HCT116 (cell line): ENCODE measurements around the gene CRIP1. TPM values are rescaled to one million over a fixed set of nuclear protein-coding genes. Genes with fewer than 3 reads are reported as not detected.

ENCODE experiments used
- ATAC-seq: fragments of 200-7000 bp; cut with Tn5 transposase; 2 replicates; pipeline ENCODE4 v1.9.1; 2020; ENCODE audit warnings: mild to moderate bottlenecking, moderate library complexity
- BruUV-seq: library from RNA; stranded (reverse); fragments of 400-500 nt; replicated peaks from 2 replicates; lab custom pipeline; 2021; lab: Mats Ljungman, UMichigan
- CTCF ChIA-PET: fragments of 300-600 bp; sonication (Branson Sonifier 250); formaldehyde crosslinking; loops from one replicate; lab custom pipeline; 2021; ENCODE audit warnings: antibody characterized with exemption; lab: Charles Lee
- POLR2A ChIA-PET: fragments of 300-600, 350-600 bp; sonication (Branson Sonifier 250); formaldehyde crosslinking; loops from one replicate; lab custom pipeline; 2021; ENCODE audit warnings: antibody characterized with exemption; lab: Charles Lee
- RAD21 ChIA-PET, 2 experiments: fragments of 300-600 bp; sonication (Branson Sonifier 250); formaldehyde crosslinking; loops; one replicate each; lab custom pipeline; 2023; ENCODE audit warnings: low total read pairs in 2 of 2; ENCODE audit not compliant: uncharacterized antibody in 2 of 2, unreplicated experiment in 2 of 2, low non-redundant PET in 1 of 2; lab: Charles Lee
- DNase-seq: peaks from one replicate; pipeline ENCODE4 v3.0.0-alpha.2; 2010; ENCODE audit warnings: low read depth, low spot score
- H2AFZ ChIP-seq: fragments of 200-600 bp; shearing (Covaris generic), sonication (generic); 2 replicates; pipeline ENCODE4 v1.6.1; 2017; ENCODE audit warnings: low read depth, mixed run types, mixed read lengths, antibody characterized with exemption, low read length; ENCODE audit not compliant: poor library complexity, severe bottlenecking
- H3K27ac ChIP-seq: 2 replicates; pipeline ENCODE4 v1.5.1; 2012; ENCODE audit warnings: low read depth, low read length
- H3K27me3 ChIP-seq: fragments of 200-600 bp; sonication (generic); 2 replicates; pipeline ENCODE4 v1.6.1; 2016; ENCODE audit warnings: mixed run types, low read length, mixed read lengths; ENCODE audit not compliant: insufficient read depth
- H3K36me3 ChIP-seq, 2 experiments: fragments of 200-500 bp in 1 of 2; fragments of 200-600 bp in 1 of 2; sonication (Bioruptor generic) in 1 of 2; sonication (generic) in 1 of 2; 2 replicates each; pipeline versions ENCODE4 v1.5.1 to v1.6.1; 2014 to 2016; ENCODE audit warnings: low read length in 2 of 2, inconsistent platforms in 1 of 2, mixed read lengths in 1 of 2, mixed run types in 1 of 2; ENCODE audit not compliant: insufficient read depth in 2 of 2, control insufficient read depth in 1 of 2
- H3K4me1 ChIP-seq, 2 experiments: fragments of 200-600 bp in 1 of 2; sonication (generic) in 1 of 2; 2 replicates each; pipeline versions ENCODE4 v1.5.1 to v1.6.1; 2012 to 2017; ENCODE audit warnings: low read length in 2 of 2, inconsistent platforms in 1 of 2, mild to moderate bottlenecking in 1 of 2, mixed read lengths in 1 of 2, mixed run types in 1 of 2, moderate library complexity in 1 of 2; ENCODE audit not compliant: insufficient read depth in 2 of 2, control insufficient read depth in 1 of 2
- H3K4me2 ChIP-seq: fragments of 200-600 bp; sonication (generic); 2 replicates; pipeline ENCODE4 v1.6.1; 2017; ENCODE audit warnings: mixed run types, low read length, mixed read lengths
- H3K4me3 ChIP-seq, 2 experiments: fragments of 200-600 bp in 1 of 2; sonication (generic) in 1 of 2; replicated peaks in 1 of 2; 2 replicates each; pipeline ENCODE4 v1.5.1; 2011 to 2016; ENCODE audit warnings: low read length in 2 of 2, control low read depth in 1 of 2, low read depth in 1 of 2, mild to moderate bottlenecking in 1 of 2, mixed read lengths in 1 of 2, mixed run types in 1 of 2
- H3K79me2 ChIP-seq: fragments of 200-600 bp; sonication (generic); 2 replicates; pipeline ENCODE4 v1.6.1; 2017; ENCODE audit warnings: mild to moderate bottlenecking, mixed run types, low read length, moderate library complexity, mixed read lengths; ENCODE audit not compliant: insufficient read depth
- H3K9ac ChIP-seq: fragments of 200-600 bp; sonication (generic); 2 replicates; pipeline ENCODE4 v1.6.1; 2016; ENCODE audit warnings: low read length, mixed read lengths
- H3K9me2 ChIP-seq: fragments of 200-600 bp; sonication (generic), shearing (Covaris generic); 2 replicates; pipeline ENCODE4 v1.6.1; 2017; ENCODE audit warnings: mixed run types, mild to moderate bottlenecking, moderate library complexity; ENCODE audit not compliant: insufficient read depth
- H3K9me3 ChIP-seq, 2 experiments: fragments of 200-500 bp in 1 of 2; fragments of 200-600 bp in 1 of 2; sonication (Bioruptor generic) in 1 of 2; sonication (generic) in 1 of 2; 2 replicates each; pipeline ENCODE4 v1.6.1; 2014 to 2017; ENCODE audit warnings: low read length in 2 of 2, mixed read lengths in 2 of 2, inconsistent platforms in 1 of 2, low read depth in 1 of 2, mild to moderate bottlenecking in 1 of 2, mixed run types in 1 of 2, moderate library complexity in 1 of 2; ENCODE audit not compliant: control insufficient read depth in 1 of 2, insufficient read depth in 1 of 2
- H4K20me1 ChIP-seq: fragments of 200-600 bp; sonication (generic), shearing (Covaris generic); 2 replicates; pipeline ENCODE4 v1.6.1; 2017; ENCODE audit warnings: mixed run types, mild to moderate bottlenecking, moderate library complexity; ENCODE audit not compliant: insufficient read depth
- MAX ChIP-seq: IDR thresholded peaks from 2 replicates; pipeline ENCODE4 v1.6.1; 2012
- POLR2A ChIP-seq: IDR thresholded peaks from 2 replicates; pipeline ENCODE4 v1.7.0; 2011; ENCODE audit warnings: borderline replicate concordance; ENCODE audit not compliant: insufficient read depth, insufficient read length; ENCODE audit errors: extremely low read depth
- RAD21 ChIP-seq: IDR thresholded peaks from 2 replicates; pipeline ENCODE4 v1.6.1; 2012; ENCODE audit warnings: low read depth, mild to moderate bottlenecking
- REST ChIP-seq: IDR thresholded peaks from 2 replicates; pipeline ENCODE4 v1.6.1; 2012; ENCODE audit warnings: low read depth
- SP1 ChIP-seq: IDR thresholded peaks from 2 replicates; pipeline ENCODE4 v1.6.1; 2012; ENCODE audit warnings: low read depth
- ZBTB33 ChIP-seq: IDR thresholded peaks from 2 replicates; pipeline ENCODE4 v1.6.1; 2011; ENCODE audit warnings: mild to moderate bottlenecking, low read length, moderate library complexity; ENCODE audit not compliant: insufficient replicate concordance; ENCODE audit errors: extremely low read depth
- intact Hi-C: fragments of 100-400 bp; cut with micrococcal nuclease; formaldehyde crosslinking; loops from 2 replicates; pipeline ENCODE4 v1.10.0; 2022
- total RNA-seq: library from RNA; stranded (reverse); gene quantifications from one replicate; pipeline ENCODE4 v1.2.1, GENCODE V29; 2021; ENCODE audit not compliant: unreplicated experiment

CRIP1 gene
- total RNA-seq, 1 experiment from 2014 or later: 260 TPM

- Histone ChIP-seq H3K4me3 (no peak overlapping the region), H3K9ac (no peak overlapping the region)
Observed at GRCh38 chr14:105476097-105476830, 10.4 kb upstream of the CRIP1 start.

More at GRCh38 chr14:105476097-105476830, 10.4 kb upstream of the CRIP1 start:
- no peaks in the 10 kb centered on the region for H3K27me3 ChIP-seq
- TF ChIP-seq MAX (no peak), REST (no peak), POLR2A (no peak), RAD21 (no peak), SP1 (no peak), ZBTB33 (no peak)
- ChIA-PET RAD21 (no interaction called here), CTCF (no interaction called here), POLR2A (no interaction called here)
- H3K79me2 ChIP-seq: no peaks in the 10 kb centered on the region
- H3K9me2 ChIP-seq: no peaks in the 10 kb centered on the region
- H3K27ac ChIP-seq: peak overlapping the region; percentile 17; the same call in 1 of the 2 replicates
- no peaks in the 10 kb centered on the region for H3K36me3 ChIP-seq
- no peak for DNase-seq
- peaks cover 26 to 43% of the 10 kb centered on the region in 2 experiments for H3K4me1 ChIP-seq
- H3K4me2 ChIP-seq: no peak overlapping the region; the same call in 1 of the 2 replicates
- intact Hi-C loops: no loop called here
- no TSS peak for BruUV-seq
- H3K9me3 ChIP-seq: no peaks in the 10 kb centered on the region
- no peak overlapping the region for H2AFZ ChIP-seq
- no peaks in the 10 kb centered on the region for H4K20me1 ChIP-seq
- ATAC-seq: no peak
